HUES48 (cell line): Measurements from ENCODE around the gene LCOR.

ENCODE experiments used
- H3K27ac ChIP-seq: one replicate; pipeline ENCODE4 v1.7.0; 2013; ENCODE audit warnings: low read depth, low read length, inconsistent platforms
- H3K27me3 ChIP-seq: 2 replicates; pipeline ENCODE4 v1.6.1; 2013; ENCODE audit warnings: mild to moderate bottlenecking, low read length; ENCODE audit not compliant: control insufficient read depth, insufficient read depth
- H3K36me3 ChIP-seq: 2 replicates; pipeline ENCODE4 v1.6.1; 2013; ENCODE audit warnings: low read length; ENCODE audit not compliant: control insufficient read depth, insufficient read depth
- H3K4me1 ChIP-seq: 2 replicates; pipeline ENCODE4 v1.6.1; 2013; ENCODE audit warnings: mild to moderate bottlenecking, low read length; ENCODE audit not compliant: control insufficient read depth, insufficient read depth
- H3K4me3 ChIP-seq: 2 replicates; pipeline ENCODE4 v1.5.1; 2013; ENCODE audit warnings: mild to moderate bottlenecking, low read depth, low read length
- H3K9ac ChIP-seq: 2 replicates; pipeline ENCODE4 v1.6.1; 2013; ENCODE audit warnings: mild to moderate bottlenecking, low read depth, low read length, moderate library complexity
- H3K9me3 ChIP-seq: 2 replicates; pipeline ENCODE4 v1.6.1; 2013; ENCODE audit warnings: low read length; ENCODE audit not compliant: control insufficient read depth, insufficient read depth

The LCOR gene

GRCh38 chr10:97034958-97035769 lies 203.1 kb downstream of the LCOR start:
- no peak overlapping the region for H3K9ac ChIP-seq
- no peak overlapping the region for H3K4me3 ChIP-seq

DNA sequence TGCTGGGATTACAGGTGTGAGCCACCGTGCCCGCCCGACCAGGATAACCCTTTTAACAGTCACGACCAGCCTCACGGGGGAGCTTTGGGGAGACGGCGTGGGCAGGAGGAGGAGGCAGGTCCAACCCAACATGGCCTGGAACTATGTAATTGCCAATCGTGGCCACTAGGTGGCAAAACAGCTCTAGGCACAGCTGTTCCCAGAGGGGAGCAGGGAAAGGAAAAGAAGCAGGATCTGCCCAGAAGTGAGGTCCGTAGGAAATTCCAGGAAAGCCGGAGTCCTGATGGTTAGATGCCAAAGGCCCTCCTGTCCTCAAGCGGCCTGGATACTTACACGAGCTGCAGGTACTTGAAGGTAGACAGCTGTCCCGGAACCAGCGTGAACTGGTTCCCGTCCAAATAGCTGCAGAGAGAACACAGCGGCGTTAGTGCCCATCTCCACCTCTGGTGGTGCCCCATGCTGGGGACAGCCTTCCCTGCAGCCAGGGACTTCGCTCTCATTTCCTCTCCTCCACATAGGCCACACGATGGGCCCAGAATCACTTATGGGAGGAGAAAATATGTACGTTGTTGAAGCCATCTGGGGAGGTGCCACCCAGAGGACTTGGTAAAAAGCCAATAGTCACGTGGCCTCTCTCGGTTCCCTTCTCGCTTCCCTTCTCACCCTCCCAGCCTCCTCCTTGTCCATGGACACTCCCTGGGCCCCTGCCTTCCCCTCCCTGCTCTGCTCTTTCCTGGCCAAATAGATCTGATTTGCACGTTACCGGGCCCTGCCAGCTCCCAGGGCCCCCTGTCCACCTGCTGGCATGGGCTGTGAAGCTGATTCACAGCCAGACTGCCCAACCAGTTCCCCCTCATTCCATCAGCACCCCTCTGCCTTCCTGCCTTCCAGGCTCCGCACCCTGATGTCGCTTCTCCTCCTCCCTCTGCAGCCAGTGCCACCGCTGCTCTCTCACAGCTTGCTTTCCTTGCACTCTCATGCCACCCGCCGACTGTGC lies 205.6 kb downstream of the LCOR start:
- Histone ChIP-seq H3K27ac (no peak overlapping the region), H3K36me3 (no peaks in the 10 kb centered on the region), H3K4me1 (peaks cover 9% of the 10 kb centered on the region; the same call in 1 of the 2 replicates), H3K9me3 (no peaks in the 10 kb centered on the region), H3K9ac (no peak overlapping the region), H3K27me3 (no peaks in the 10 kb centered on the region), H3K4me3 (peak overlapping the region; percentile 34; the same call in 1 of the 2 replicates)

More at GRCh38 chr10:97034958-97035769, 203.1 kb downstream of the LCOR start:
- Histone ChIP-seq H3K9me3 (no peaks in the 10 kb centered on the region), H3K36me3 (no peaks in the 10 kb centered on the region), H3K27ac (no peak overlapping the region), H3K27me3 (no peaks in the 10 kb centered on the region), H3K4me1 (peaks cover 15% of the 10 kb centered on the region; the same call in 1 of the 2 replicates)

GRCh38 chr10:97038688-97039087 lies 206.6 kb downstream of the LCOR start:
- Histone ChIP-seq H3K4me3 (no peak overlapping the region), H3K9ac (no peak overlapping the region), H3K9me3 (no peaks in the 10 kb centered on the region), H3K27ac (no peak overlapping the region), H3K36me3 (no peaks in the 10 kb centered on the region), H3K27me3 (no peaks in the 10 kb centered on the region), H3K4me1 (peaks cover 5% of the 10 kb centered on the region; the same call in 1 of the 2 replicates)

- H3K9me3 ChIP-seq = no peaks in the 10 kb centered on the region
- no peak overlapping the region for H3K4me3 ChIP-seq
- no peaks in the 10 kb centered on the region for H3K36me3 ChIP-seq
- H3K27me3 ChIP-seq = no peaks in the 10 kb centered on the region
- no peak overlapping the region for H3K9ac ChIP-seq
- H3K4me1 ChIP-seq = peaks cover 5% of the 10 kb centered on the region; the same call in 1 of the 2 replicates
- H3K27ac ChIP-seq = no peak overlapping the region
These were observed 207.6 kb downstream of the LCOR start for GRCh38 chr10:97039538-97040247.

- H3K9me3 ChIP-seq = no peaks in the 10 kb centered on the region
- H3K9ac ChIP-seq = no peak overlapping the region
- no peaks in the 10 kb centered on the region for H3K36me3 ChIP-seq
- H3K27me3 ChIP-seq = no peaks in the 10 kb centered on the region
- peaks cover 5% of the 10 kb centered on the region; the same call in 1 of the 2 replicates for H3K4me1 ChIP-seq
- no peak overlapping the region for H3K4me3 ChIP-seq
- H3K27ac ChIP-seq = no peak overlapping the region
These were observed 208.1 kb downstream of the LCOR start for GRCh38 chr10:97040248-97040584.

- Histone ChIP-seq H3K4me3 (no peak overlapping the region), H3K27ac (no peak overlapping the region)
These were observed 208.6 kb downstream of the LCOR start for GRCh38 chr10:97040706-97041105.

GRCh38 chr10:97042081-97042480 lies 210.0 kb downstream of the LCOR start:
- peaks cover 5% of the 10 kb centered on the region; the same call in 1 of the 2 replicates for H3K4me1 ChIP-seq
- no peaks in the 10 kb centered on the region for H3K36me3 ChIP-seq
- H3K27ac ChIP-seq = no peak overlapping the region
- no peak overlapping the region for H3K4me3 ChIP-seq
- H3K9ac ChIP-seq = no peak overlapping the region
- H3K9me3 ChIP-seq = no peaks in the 10 kb centered on the region
- no peaks in the 10 kb centered on the region for H3K27me3 ChIP-seq

More at GRCh38 chr10:97040706-97041105, 208.6 kb downstream of the LCOR start:
- H3K36me3 ChIP-seq = no peaks in the 10 kb centered on the region
- no peak overlapping the region for H3K9ac ChIP-seq
- H3K9me3 ChIP-seq = no peaks in the 10 kb centered on the region
- no peaks in the 10 kb centered on the region for H3K27me3 ChIP-seq
- peaks cover 5% of the 10 kb centered on the region; the same call in 1 of the 2 replicates for H3K4me1 ChIP-seq

DNA sequence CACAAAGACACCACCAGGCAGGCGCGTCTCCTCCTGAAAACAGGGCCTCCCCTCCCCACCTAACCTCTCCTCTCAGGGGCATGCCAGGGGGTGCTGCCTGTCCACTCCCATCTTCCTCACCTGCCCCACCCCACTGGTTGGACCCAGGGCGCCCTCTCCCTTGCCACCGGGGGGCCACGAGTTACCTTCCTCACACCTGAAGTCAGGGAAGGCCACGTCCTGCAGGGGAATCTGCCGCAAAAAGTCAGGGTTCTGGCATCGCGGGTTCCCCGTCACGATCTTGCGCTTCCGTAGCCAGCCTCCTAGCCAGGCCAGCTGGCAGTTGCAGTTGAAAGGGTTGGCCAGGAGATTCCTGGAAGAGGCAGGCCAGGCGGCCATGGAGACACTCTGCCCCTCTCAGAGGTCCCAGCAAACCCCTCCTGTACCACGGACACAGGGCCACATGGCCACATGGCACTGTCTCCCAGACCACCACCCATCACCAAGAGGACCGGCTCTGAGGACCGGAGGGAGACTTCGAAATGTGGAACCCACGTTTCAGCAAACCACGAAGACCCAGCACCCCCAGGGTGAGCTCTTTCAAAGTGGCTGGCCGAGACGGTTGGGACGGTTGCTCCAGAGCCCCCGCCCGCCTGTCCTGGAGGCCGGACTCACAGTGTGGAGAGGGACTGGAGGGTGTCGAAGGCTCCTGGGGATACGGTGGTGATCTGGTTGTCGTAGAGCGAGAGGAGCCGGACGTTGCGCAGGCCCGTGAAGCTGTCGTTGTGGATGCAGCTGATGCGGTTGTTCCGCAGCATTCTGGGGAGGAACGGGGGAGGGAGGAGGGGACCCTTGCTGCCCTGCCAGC lies 210.8 kb downstream of the LCOR start:
- Histone ChIP-seq H3K4me3 (no peak overlapping the region), H3K4me1 (no peaks in the 10 kb centered on the region), H3K9ac (no peak overlapping the region), H3K9me3 (no peaks in the 10 kb centered on the region), H3K27me3 (no peaks in the 10 kb centered on the region), H3K27ac (no peak overlapping the region), H3K36me3 (no peaks in the 10 kb centered on the region)

DNA sequence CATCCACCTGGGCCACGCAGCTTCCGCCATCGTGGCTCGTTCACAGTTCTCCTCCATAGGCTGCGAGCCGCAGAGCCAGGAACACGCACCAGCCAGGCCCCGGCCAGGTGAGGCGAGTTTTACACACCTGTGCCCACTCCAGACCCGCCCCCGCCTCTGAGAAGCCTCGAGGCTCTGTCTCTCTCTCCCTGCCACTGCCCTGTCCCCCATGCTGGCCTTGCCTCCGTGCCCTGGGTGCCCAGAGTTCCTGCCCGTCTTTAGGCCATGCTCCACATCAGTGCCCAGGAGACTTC lies 211.4 kb downstream of the LCOR start:
- H3K27ac ChIP-seq = no peak overlapping the region
- no peaks in the 10 kb centered on the region for H3K27me3 ChIP-seq
- H3K36me3 ChIP-seq = no peaks in the 10 kb centered on the region
- H3K9ac ChIP-seq = no peak overlapping the region
- H3K4me1 ChIP-seq = no peaks in the 10 kb centered on the region
- no peaks in the 10 kb centered on the region for H3K9me3 ChIP-seq
- H3K4me3 ChIP-seq = no peak overlapping the region
